Stomach (tissue), 4 donors: ENCODE results near the gene BLID.

Experiments used
- CTCF ChIP-seq, 7 experiments: fragments of 450-650 bp in 4 of 7; fragments of 200-600 bp in 3 of 7; sonication (generic) in 3 of 7; IDR thresholded peaks; one replicate each; pipeline ENCODE4 v1.5.1; 2016 to 2019; ENCODE audit warnings: antibody characterized with exemption in 7 of 7, control low read depth in 2 of 7, mild to moderate bottlenecking in 1 of 7
- EP300 ChIP-seq: sonication (generic); formaldehyde crosslinking; IDR thresholded peaks from one replicate; pipeline ENCODE4 v1.6.1; 2017; ENCODE audit warnings: antibody characterized with exemption
- POLR2A ChIP-seq, 4 donors: fragments of 450-650 bp; IDR thresholded peaks; one replicate each; pipeline ENCODE4 v1.6.1; 2016; ENCODE audit warnings: antibody characterized with exemption in 4 of 4, control low read depth in 2 of 4, mild to moderate bottlenecking in 1 of 4, moderate library complexity in 1 of 4
- POLR2AphosphoS5 ChIP-seq, 3 donors: sonication (generic); formaldehyde crosslinking; IDR thresholded peaks; one replicate each; pipeline ENCODE4 v1.6.1; 2016; ENCODE audit warnings: antibody characterized with exemption in 3 of 3

- TF ChIP-seq CTCF (IDR thresholded peaks at IDR 0.05), result no peak
- no peak for TF ChIP-seq POLR2A (IDR thresholded peaks at IDR 0.05)
- TF ChIP-seq POLR2AphosphoS5 (IDR thresholded peaks at IDR 0.05), result no peak
- no peak for TF ChIP-seq EP300
Measured at GRCh38 chr11:122107566-122107965, 8.4 kb downstream of the BLID start.
